ENCODE measurements around the gene TCTN1. TPM values are rescaled to one million over a fixed set of nuclear protein-coding genes. Genes with fewer than 3 reads are reported as not detected.

The TCTN1 gene
- total RNA-seq, 4 donors from 2014 or later, result 45.0 to 71.2 (median 64.5) TPM

- Histone ChIP-seq H3K27me3 (no peaks in the 10 kb centered on the region), H3K4me1 (peaks cover 0 to 13% (median 1%) of the 10 kb centered on the region in 4 donors), H3K27ac (peak overlapping the region; percentile 63 to 88 (median 76)), H3K36me3 (peaks cover 0 to 8% (median 0%) of the 10 kb centered on the region in 3 donors), H3K4me3 (peak overlapping the region; percentile 61 to 87 (median 71)), H3K9me3 (no peaks in the 10 kb centered on the region)
- WGBS, 2 donors, result 78% methylated on average over 23 of the region's 23 CpGs
- no peak for DNase-seq (ENCODE audit: low spot score in 2 of 2)
- no peak for TF ChIP-seq EP300 (IDR thresholded peaks at IDR 0.05)
- TF ChIP-seq CTCF (IDR thresholded peaks at IDR 0.05), result no peak
- no peak for TF ChIP-seq POLR2A (IDR thresholded peaks at IDR 0.05)
Observed at GRCh38 chr12:110613071-110613770, 708 bp upstream of the TCTN1 start.

GRCh38 chr12:110615171-110615570 is 1.2 kb downstream of the TCTN1 start:
- 80 to 88% methylated on average over 8 of the region's 8 CpGs for WGBS, 2 donors
- no peak overlapping the region for H3K4me3 ChIP-seq
- peaks cover 0 to 12% (median 0%) of the 10 kb centered on the region in 3 donors for H3K36me3 ChIP-seq
- no peak for DNase-seq (ENCODE audit: low spot score in 2 of 2)
- H3K4me1 ChIP-seq, result peaks cover 0 to 13% (median 1%) of the 10 kb centered on the region in 4 donors
- TF ChIP-seq POLR2A (IDR thresholded peaks at IDR 0.05), result no peak
- no peak for TF ChIP-seq EP300 (IDR thresholded peaks at IDR 0.05)
- TF ChIP-seq CTCF (IDR thresholded peaks at IDR 0.05), result no peak
- H3K27me3 ChIP-seq, result no peaks in the 10 kb centered on the region
- H3K9me3 ChIP-seq, result no peaks in the 10 kb centered on the region
- peak overlapping the region in 1 of 4 donors; percentile 88 for H3K27ac ChIP-seq

DNA sequence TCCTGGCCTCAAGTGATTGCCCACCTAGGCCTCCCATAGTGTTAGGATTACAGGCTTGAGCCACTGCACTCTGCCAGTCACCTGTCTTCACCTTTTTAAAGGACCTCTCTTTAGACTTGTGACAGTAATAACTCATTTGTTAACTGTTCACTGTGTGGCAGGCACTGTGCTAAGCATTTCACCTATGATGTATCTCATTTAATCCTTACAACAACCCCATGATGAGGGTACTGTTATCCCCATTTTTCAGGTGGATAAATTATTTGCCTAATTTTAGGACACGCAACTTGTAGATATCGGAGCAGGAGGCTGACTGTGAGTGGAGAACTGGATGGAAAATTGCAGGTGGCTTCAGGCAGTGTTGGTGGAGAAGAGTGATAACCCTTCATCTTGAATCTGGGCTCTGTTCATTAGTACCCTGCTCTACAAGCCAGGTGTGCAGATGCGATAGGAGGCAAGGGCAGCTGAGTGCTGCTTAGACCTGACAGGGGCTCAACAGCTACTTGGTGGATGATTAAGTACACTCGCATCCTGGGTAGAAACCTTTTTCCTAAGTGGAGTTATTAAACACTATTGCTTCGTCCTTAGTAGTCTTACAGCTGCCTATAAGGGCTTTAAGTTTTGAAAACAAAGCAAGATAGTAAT is 2.7 kb downstream of the TCTN1 start:
- TF ChIP-seq CTCF (IDR thresholded peaks at IDR 0.05), result no peak
- TF ChIP-seq EP300 (IDR thresholded peaks at IDR 0.05), result no peak
- TF ChIP-seq POLR2A (IDR thresholded peaks at IDR 0.05), result no peak
- Histone ChIP-seq H3K36me3 (peaks cover 0 to 12% (median 0%) of the 10 kb centered on the region in 3 donors), H3K27ac (no peak overlapping the region), H3K27me3 (no peaks in the 10 kb centered on the region), H3K4me1 (peaks cover 0 to 13% (median 1%) of the 10 kb centered on the region in 4 donors), H3K9me3 (no peaks in the 10 kb centered on the region), H3K4me3 (no peak overlapping the region)
- WGBS, 2 donors, result 95 to 98% methylated on average over 5 of the region's 5 CpGs
- DNase-seq (ENCODE audit: low spot score in 2 of 2), result no peak

DNA sequence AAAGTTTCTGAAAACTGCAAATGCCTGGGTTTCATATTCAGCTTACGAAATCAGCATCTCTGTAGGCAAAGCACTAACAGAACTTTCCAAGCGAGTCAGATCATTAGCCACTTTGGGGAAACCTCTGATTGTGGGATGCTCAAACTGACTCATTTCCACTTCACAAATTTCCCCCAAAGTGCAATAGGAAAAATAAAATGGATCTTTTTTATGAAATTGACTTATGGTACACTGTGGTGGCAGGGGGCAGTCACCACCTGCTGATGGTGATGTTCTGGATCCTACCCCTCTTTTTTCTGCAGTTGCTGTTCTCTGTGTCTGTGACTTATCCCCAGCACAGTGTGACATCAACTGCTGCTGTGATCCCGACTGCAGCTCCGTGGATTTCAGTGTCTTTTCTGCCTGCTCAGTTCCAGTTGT is 5.6 kb downstream of the TCTN1 start:
- no peak for DNase-seq (ENCODE audit: low spot score in 2 of 2)
- Histone ChIP-seq H3K27ac (no peak overlapping the region), H3K36me3 (peaks cover 0 to 35% (median 0%) of the 10 kb centered on the region in 3 donors), H3K4me3 (peak overlapping the region in 1 of 4 donors; percentile 7), H3K4me1 (peaks cover 0 to 9% (median 1%) of the 10 kb centered on the region in 4 donors), H3K27me3 (no peaks in the 10 kb centered on the region), H3K9me3 (no peaks in the 10 kb centered on the region)
- TF ChIP-seq EP300 (IDR thresholded peaks at IDR 0.05), result no peak
- no peak for TF ChIP-seq POLR2A (IDR thresholded peaks at IDR 0.05)
- no peak for TF ChIP-seq CTCF (IDR thresholded peaks at IDR 0.05)
- 79 to 84% methylated on average over 4 of the region's 4 CpGs for WGBS, 2 donors

GRCh38 chr12:110622582-110622981 is 8.7 kb downstream of the TCTN1 start:
- Histone ChIP-seq H3K4me1 (no peaks in the 10 kb centered on the region), H3K27me3 (no peaks in the 10 kb centered on the region), H3K9me3 (no peaks in the 10 kb centered on the region), H3K36me3 (peaks cover 0 to 47% (median 0%) of the 10 kb centered on the region in 3 donors), H3K27ac (no peak overlapping the region), H3K4me3 (no peak overlapping the region)
- no peak for DNase-seq (ENCODE audit: low spot score in 2 of 2)
- WGBS, 2 donors, result 84 to 87% methylated on average over 3 of the region's 3 CpGs
- TF ChIP-seq POLR2A (IDR thresholded peaks at IDR 0.05), result no peak

Measured in tibial nerve (tissue), 4 donors.